ENCODE results near the gene TAS1R1.

GRCh38 chr1:6584126-6585080 is 29.3 kb downstream of the TAS1R1 start:
- TF ChIP-seq CTCF (optimal IDR thresholded peaks at IDR 0.05 in 1 of 3, IDR thresholded peaks at IDR 0.05 in 1 of 3, conservative IDR thresholded peaks at IDR 0.05 in 1 of 3; ENCODE audit: extremely low read depth in 1 of 3, insufficient read depth in 2 of 3, low read length in 3 of 3) (peak in 2 of 3 experiments; percentile 9 to 18), EZH2 (IDR thresholded peaks at IDR 0.05; ENCODE audit: low read length) (no peak)
